BJ (cell line): Measurements from ENCODE around the gene LRRIQ4. TPM values are rescaled to one million over a fixed set of nuclear protein-coding genes. Genes with fewer than 3 reads are reported as not detected.

ENCODE experiments used
- CTCF ChIA-PET: fragments of 350-600 bp; formaldehyde crosslinking; extraction: SDS; loops from one replicate; lab custom pipeline; 2021; ENCODE audit warnings: antibody characterized with exemption, inconsistent platforms; lab: Yijun Ruan, JAX
- POLR2A ChIA-PET: fragments of 300-600 bp; sonication (Branson Sonifier 250); formaldehyde crosslinking; extraction: SDS; loops from one replicate; lab custom pipeline; 2021; ENCODE audit warnings: antibody characterized with exemption; lab: Charles Lee
- DNase-seq: peaks from one replicate; pipeline ENCODE4 v3.0.0-alpha.2; 2011; ENCODE audit warnings: low read depth
- H3K27me3 ChIP-seq: 2 replicates; pipeline ENCODE4 v1.6.0; 2011; ENCODE audit warnings: low read length; ENCODE audit not compliant: control insufficient read depth, insufficient read depth
- H3K36me3 ChIP-seq: 2 replicates; pipeline ENCODE4 v1.5.1; 2011; ENCODE audit warnings: low read length; ENCODE audit not compliant: control insufficient read depth, insufficient read depth
- H3K4me3 ChIP-seq: 2 replicates; pipeline ENCODE4 v1.5.1; 2011; ENCODE audit warnings: low read depth, mild to moderate bottlenecking, control low read depth, low read length
- CTCF ChIP-seq: IDR thresholded peaks from 2 replicates; pipeline ENCODE4 v1.5.1; 2011; ENCODE audit warnings: low read depth, mild to moderate bottlenecking, control low read depth, inconsistent platforms, low read length, moderate library complexity; ENCODE audit not compliant: insufficient read depth
- polyA plus RNA-seq: library from polyadenylated mRNA; depleted of rRNA; stranded (reverse); fragments of >200 nt; gene quantifications from 2 replicates; pipeline ENCODE4 v1.2.3, GENCODE V29; 2011

The LRRIQ4 gene
- polyA plus RNA-seq, 1 experiment = not detected

DNA sequence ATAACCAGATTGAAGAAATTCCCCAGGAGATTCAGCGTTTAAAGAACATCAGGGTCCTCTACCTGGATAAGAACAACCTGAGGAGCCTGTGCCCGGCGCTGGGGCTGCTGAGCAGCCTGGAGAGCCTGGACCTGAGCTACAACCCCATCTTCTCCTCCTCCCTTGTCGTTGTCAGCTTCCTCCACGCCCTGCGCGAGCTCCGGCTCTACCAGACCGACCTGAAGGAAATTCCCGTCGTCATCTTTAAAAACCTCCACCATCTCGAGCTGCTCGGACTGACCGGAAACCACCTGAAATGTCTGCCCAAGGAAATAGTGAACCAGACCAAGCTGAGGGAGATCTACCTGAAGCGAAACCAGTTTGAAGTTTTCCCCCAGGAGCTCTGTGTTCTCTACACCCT lies 9.4 kb downstream of the LRRIQ4 start:
- ChIA-PET POLR2A (no interaction called here), CTCF (interaction anchor here (1.5 kb wide), 1 partner anchor 10 kb away, joined by 3 read pairs; no protein-coding TSS in a partner anchor)
- Histone ChIP-seq H3K4me3 (no peak overlapping the region), H3K27me3 (no peaks in the 10 kb centered on the region), H3K36me3 (no peaks in the 10 kb centered on the region)
- no peak for DNase-seq
- TF ChIP-seq CTCF = no peak

DNA sequence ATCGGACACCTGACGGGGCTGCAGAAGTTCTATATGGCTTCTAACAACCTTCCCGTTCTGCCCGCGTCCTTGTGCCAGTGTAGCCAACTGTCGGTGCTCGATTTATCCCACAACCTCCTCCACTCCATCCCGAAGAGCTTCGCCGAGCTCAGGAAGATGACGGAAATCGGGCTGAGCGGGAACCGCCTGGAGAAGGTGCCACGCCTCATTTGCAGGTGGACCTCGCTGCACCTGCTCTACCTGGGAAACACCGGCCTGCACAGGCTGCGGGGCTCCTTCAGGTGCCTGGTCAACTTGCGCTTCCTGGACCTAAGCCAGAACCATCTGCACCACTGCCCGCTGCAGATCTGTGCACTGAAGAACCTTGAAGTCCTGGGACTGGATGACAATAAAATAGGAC lies 9.9 kb downstream of the LRRIQ4 start:
- CTCF ChIA-PET = interaction anchor here (1.5 kb wide), 1 partner anchor 10 kb away, joined by 3 read pairs; no protein-coding TSS in a partner anchor
- H3K27me3 ChIP-seq = no peaks in the 10 kb centered on the region
- POLR2A ChIA-PET = no interaction called here
- TF ChIP-seq CTCF = no peak
- no peaks in the 10 kb centered on the region for H3K36me3 ChIP-seq
- no peak for DNase-seq
- H3K4me3 ChIP-seq = no peak overlapping the region

DNA sequence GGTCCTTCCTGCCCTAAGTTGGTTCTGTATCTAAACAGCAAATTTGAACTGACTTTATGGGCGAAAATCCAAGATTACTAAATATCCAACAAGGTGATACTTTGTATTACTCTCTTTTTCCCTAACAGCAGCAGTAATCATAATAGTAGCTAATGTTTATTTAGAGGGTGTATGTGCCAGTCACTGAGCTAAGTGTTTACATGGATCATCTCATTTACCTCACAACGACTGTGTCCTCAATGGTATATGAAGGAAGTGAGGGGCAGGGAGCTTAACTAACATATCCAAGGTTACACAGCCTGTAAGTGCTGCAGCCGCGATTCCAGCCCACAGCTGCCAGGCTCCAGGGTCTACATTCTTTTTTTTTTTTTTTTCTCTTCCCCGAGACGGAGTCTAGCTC lies 10.3 kb downstream of the LRRIQ4 start:
- DNase-seq = no peak
- no peak for TF ChIP-seq CTCF
- POLR2A ChIA-PET = no interaction called here
- Histone ChIP-seq H3K4me3 (no peak overlapping the region), H3K27me3 (no peaks in the 10 kb centered on the region), H3K36me3 (no peaks in the 10 kb centered on the region)
- CTCF ChIA-PET = no interaction called here

- no peak overlapping the region for H3K4me3 ChIP-seq
- no peak for TF ChIP-seq CTCF
- DNase-seq = no peak
- H3K27me3 ChIP-seq = no peaks in the 10 kb centered on the region
- CTCF ChIA-PET = interaction anchor here (0.6 kb wide), 1 partner anchor 408 kb away, joined by 4 read pairs; no protein-coding TSS in a partner anchor
- POLR2A ChIA-PET = interaction anchor here (0.6 kb wide), 1 partner anchor 262 kb away, joined by 8 read pairs; no protein-coding TSS in a partner anchor
- no peaks in the 10 kb centered on the region for H3K36me3 ChIP-seq
Observed at GRCh38 chr3:169825316-169825715, 12.6 kb downstream of the LRRIQ4 start.

DNA sequence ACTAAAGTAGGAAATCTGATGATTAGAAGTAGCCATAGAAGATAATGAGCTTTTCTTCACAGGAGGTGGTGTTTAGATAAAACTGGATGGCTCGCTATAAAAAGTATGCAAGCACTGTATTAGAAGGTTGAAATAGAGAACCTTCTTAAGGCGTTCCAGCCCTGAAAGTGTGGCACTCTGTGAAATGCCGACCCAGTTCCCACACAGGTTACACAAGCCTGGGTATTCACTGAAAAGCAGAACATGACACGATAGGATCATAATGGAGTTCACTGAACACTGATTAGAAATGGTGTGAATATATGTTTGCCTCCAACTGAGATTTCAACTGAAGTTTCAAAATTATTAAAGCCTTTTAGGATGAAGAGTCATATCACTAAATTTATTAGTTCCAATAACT lies 15.0 kb downstream of the LRRIQ4 start:
- DNase-seq = no peak
- POLR2A ChIA-PET = no interaction called here
- CTCF ChIA-PET = no interaction called here
- H3K27me3 ChIP-seq = no peaks in the 10 kb centered on the region
- no peaks in the 10 kb centered on the region for H3K36me3 ChIP-seq
- TF ChIP-seq CTCF = no peak
- H3K4me3 ChIP-seq = no peak overlapping the region
